ENCODE measurements around the gene CHMP2A.
"Not testable (repeated sequence)": the region's sequence is repeated elsewhere in the genome, so short reads cannot be mapped to it uniquely, and the experiment has no call there.

CHMP2A gene

GRCh38 chr19:58546019-58546530 is 8.8 kb downstream of the CHMP2A start:
- DNase-seq = no peak
- no peak for TF ChIP-seq CTCF (IDR thresholded peaks at IDR 0.05)
- H3K4me1 Mint-ChIP-seq = peaks cover 28% of the 10 kb centered on the region
- peak overlapping the region; percentile 98 for H3K4me3 Mint-ChIP-seq
- peaks cover 41% of the 10 kb centered on the region for H3K36me3 Mint-ChIP-seq (ENCODE audit: low read depth)
- peaks cover 34% of the 10 kb centered on the region for H3K27me3 Mint-ChIP-seq (ENCODE audit: low read depth, poor library complexity)
- no peaks in the 10 kb centered on the region for H3K9me3 Mint-ChIP-seq
- peak overlapping the region; percentile 96 for H3K27ac Mint-ChIP-seq

GRCh38 chr19:58545286-58546018 is 9.5 kb downstream of the CHMP2A start:
- Mint-ChIP-seq H3K4me1 (peaks cover 28% of the 10 kb centered on the region), H3K36me3 (ENCODE audit: low read depth) (peaks cover 35% of the 10 kb centered on the region), H3K27me3 (ENCODE audit: low read depth, poor library complexity) (peaks cover 32% of the 10 kb centered on the region), H3K27ac (peak overlapping the region; percentile 96), H3K4me3 (peak overlapping the region; percentile 98), H3K9me3 (no peaks in the 10 kb centered on the region)
- no peak for DNase-seq
- TF ChIP-seq CTCF (IDR thresholded peaks at IDR 0.05) = no peak

GRCh38 chr19:58544591-58545285 is 10.2 kb downstream of the CHMP2A start:
- DNase-seq = peak; percentile 83
- H3K27me3 Mint-ChIP-seq (ENCODE audit: low read depth, poor library complexity) = peaks cover 39% of the 10 kb centered on the region
- peak overlapping the region; percentile 96 for H3K27ac Mint-ChIP-seq

GRCh38 chr19:58543826-58544590 is 10.9 kb downstream of the CHMP2A start, which contains the start of gene TRIM28:
TSS of gene TRIM28 (plus strand) at chr19:58544064. CDS start at chr19:58544758, 694 bp downstream.
- H3K27ac Mint-ChIP-seq = peak within 1 kb of the TSS; percentile 99
- peak within 1 kb of the TSS; percentile 98 for H3K4me3 Mint-ChIP-seq
- no peak for TF ChIP-seq CTCF (IDR thresholded peaks at IDR 0.05)
- H3K27me3 Mint-ChIP-seq (ENCODE audit: low read depth, poor library complexity) = peaks cover 46% of the 10 kb centered on the region
- H3K4me1 Mint-ChIP-seq = peaks cover 28% of the 10 kb centered on the region
- peak; percentile 100 for DNase-seq
- H3K36me3 Mint-ChIP-seq (ENCODE audit: low read depth) = peaks cover 30% of the 10 kb centered on the region
- H3K9me3 Mint-ChIP-seq = no peaks in the 10 kb centered on the region

More at GRCh38 chr19:58544591-58545285, 10.2 kb downstream of the CHMP2A start:
- Mint-ChIP-seq H3K4me3 (peak overlapping the region; percentile 98), H3K9me3 (no peaks in the 10 kb centered on the region), H3K4me1 (peaks cover 28% of the 10 kb centered on the region), H3K36me3 (ENCODE audit: low read depth) (peaks cover 30% of the 10 kb centered on the region)
- no peak for TF ChIP-seq CTCF (IDR thresholded peaks at IDR 0.05)

GRCh38 chr19:58542641-58543372 is 12.1 kb downstream of the CHMP2A start:
- H3K27me3 Mint-ChIP-seq (ENCODE audit: low read depth, poor library complexity) = peaks cover 50% of the 10 kb centered on the region
- H3K9me3 Mint-ChIP-seq, H3K27ac Mint-ChIP-seq, DNase-seq: not testable (repeated sequence)
- peak overlapping the region; percentile 47 for H3K4me3 Mint-ChIP-seq
- H3K36me3 Mint-ChIP-seq (ENCODE audit: low read depth) = peaks cover 24% of the 10 kb centered on the region
- peaks cover 28% of the 10 kb centered on the region for H3K4me1 Mint-ChIP-seq

- DNase-seq = not testable (repeated sequence)
- peaks cover 47% of the 10 kb centered on the region for H3K27me3 Mint-ChIP-seq (ENCODE audit: low read depth, poor library complexity)
Measured at GRCh38 chr19:58539169-58539559, 15.7 kb downstream of the CHMP2A start.

More at GRCh38 chr19:58539169-58539559, 15.7 kb downstream of the CHMP2A start:
- not testable (repeated sequence) for H3K27ac Mint-ChIP-seq; H3K9me3 Mint-ChIP-seq; H3K4me3 Mint-ChIP-seq; H3K36me3 Mint-ChIP-seq (ENCODE audit: low read depth)
- H3K4me1 Mint-ChIP-seq = peaks cover 21% of the 10 kb centered on the region
